Fibroblast of upper back skin (primary cell): Measurements from ENCODE around the gene DIP2A.
"Not testable (repeated sequence)": the region's sequence is repeated elsewhere in the genome, so short reads cannot be mapped to it uniquely, and the experiment has no call there.

Experiments
- DNase-seq: peaks from one replicate; pipeline ENCODE4 v3.0.0-alpha.2; 2013

Gene DIP2A

GRCh38 chr21:46426313-46427046 is 32.2 kb upstream of the DIP2A start:
- no peak for DNase-seq

GRCh38 chr21:46427516-46427915 is 31.2 kb upstream of the DIP2A start:
- no peak for DNase-seq

GRCh38 chr21:46428286-46428685 is 30.4 kb upstream of the DIP2A start:
- no peak for DNase-seq

- DNase-seq = no peak
These were observed 29.5 kb upstream of the DIP2A start for GRCh38 chr21:46428987-46429710.

- no peak for DNase-seq
These were observed 28.7 kb upstream of the DIP2A start for GRCh38 chr21:46429754-46430681.

- no peak for DNase-seq
These were observed 27.2 kb upstream of the DIP2A start for GRCh38 chr21:46431448-46431847.

- DNase-seq = no peak
These were observed 26.7 kb upstream of the DIP2A start for GRCh38 chr21:46431884-46432488.

- DNase-seq = not testable (repeated sequence)
These were observed 25.6 kb upstream of the DIP2A start for GRCh38 chr21:46433116-46433515.

GRCh38 chr21:46434322-46434958 is 24.3 kb upstream of the DIP2A start:
- no peak for DNase-seq

- no peak for DNase-seq
These were observed 22.9 kb upstream of the DIP2A start for GRCh38 chr21:46435786-46436227.

GRCh38 chr21:46436621-46437020 is 22.1 kb upstream of the DIP2A start:
- no peak for DNase-seq

GRCh38 chr21:46437096-46437498 is 21.6 kb upstream of the DIP2A start:
- DNase-seq = no peak

- DNase-seq = no peak
These were observed 21.2 kb upstream of the DIP2A start for GRCh38 chr21:46437511-46437910.

- DNase-seq = no peak
These were observed 20.4 kb upstream of the DIP2A start for GRCh38 chr21:46438241-46438640.

GRCh38 chr21:46439906-46440305 is 18.8 kb upstream of the DIP2A start:
- no peak for DNase-seq

- no peak for DNase-seq
These were observed 17.4 kb upstream of the DIP2A start for GRCh38 chr21:46441331-46441730.

- DNase-seq = no peak
These were observed 16.7 kb upstream of the DIP2A start for GRCh38 chr21:46441961-46442498.

GRCh38 chr21:46442938-46443337 is 15.8 kb upstream of the DIP2A start:
- no peak for DNase-seq

GRCh38 chr21:46443910-46444309 is 14.8 kb upstream of the DIP2A start:
- DNase-seq = no peak

GRCh38 chr21:46448108-46448507 is 10.6 kb upstream of the DIP2A start:
- no peak for DNase-seq

- DNase-seq = not testable (repeated sequence)
These were observed 9.8 kb upstream of the DIP2A start for GRCh38 chr21:46448855-46449254.

- DNase-seq = no peak
These were observed 6.0 kb upstream of the DIP2A start for GRCh38 chr21:46452710-46453109.
